Psoas muscle (tissue), 8 donors: ENCODE results near the gene FGF21. TPM values are rescaled to one million over a fixed set of nuclear protein-coding genes. Genes with fewer than 3 reads are reported as not detected.

Experiments used
- ATAC-seq, 4 donors: fragments of 200-7000 bp; cut with Tn5 transposase; one replicate each; pipeline ENCODE4 v1.9.1; 2020; ENCODE audit warnings: moderate library complexity in 3 of 4, mild to moderate bottlenecking in 2 of 4
- DNase-seq, 2 donors: peaks; one replicate each; pipeline ENCODE4 v3.0.0-alpha.2; 2020
- H3K27ac ChIP-seq: fragments of 200-600 bp; one replicate; pipeline ENCODE4 v1.8.0; 2022
- H3K27me3 ChIP-seq, 3 donors: fragments of 200-600 bp in 1 of 3; one replicate each; pipeline versions ENCODE4 v1.6.1 to v1.8.0; 2013 to 2022; ENCODE audit warnings: low read length in 2 of 3, mild to moderate bottlenecking in 2 of 3, moderate library complexity in 1 of 3; ENCODE audit not compliant: insufficient read depth in 3 of 3
- H3K36me3 ChIP-seq, 2 donors: fragments of 200-600 bp in 1 of 2; one replicate each; pipeline versions ENCODE4 v1.6.1 to v1.8.0; 2013 to 2022; ENCODE audit warnings: low read depth in 1 of 2, mild to moderate bottlenecking in 1 of 2, moderate library complexity in 1 of 2; ENCODE audit not compliant: insufficient read depth in 1 of 2
- H3K4me1 ChIP-seq: fragments of 200-600 bp; one replicate; pipeline ENCODE4 v1.8.0; 2022
- H3K4me3 ChIP-seq: fragments of 200-600 bp; one replicate; pipeline ENCODE4 v1.8.0; 2022; ENCODE audit warnings: mild to moderate bottlenecking
- H3K9me3 ChIP-seq: fragments of 200-600 bp; one replicate; pipeline ENCODE4 v1.8.0; 2022
- WGBS, 3 donors: extraction: QIAGEN DNeasy Blood & Tissue Kit; methylation state at CpG; one replicate each; pipeline versions ENCODE4 v1.1.6 to v1.1.7; 2013; 5-methylcytosine and 5-hydroxymethylcytosine counted together
- intact Hi-C, 2 donors: fragments of 100-400 bp; cut with DNase I; formaldehyde crosslinking; loops; one replicate each; pipeline versions ENCODE4 v1.11.0 to v1.14.2; 2022
- polyA plus RNA-seq, 3 donors: library from polyadenylated mRNA; stranded (reverse); fragments of 200-250 nt; gene quantifications; one replicate each; pipeline ENCODE4 v1.2.3, GENCODE V29; 2013
- total RNA-seq, 4 donors: library from RNA; stranded (reverse); fragmentation: NEBNext Ultra II Directional in 2 of 4; extraction: Animal tissue kit (Norgen Biotek cat#: 25700) in 2 of 4; gene quantifications; one replicate each; pipeline versions ENCODE4 v1.2.1 to v1.2.4, GENCODE V29; 2021 to 2023
- TF ChIP-seq, protein P1 (sequence below): fragments of 200-600 bp; IDR thresholded peaks from one replicate; pipeline ENCODE4 v1.8.0; 2022; ENCODE audit warnings: antibody characterized with exemption
- donor health status: healthy with polysubstance abuse.
- donor health status: DM: no; HTN: no; CAD: no; lungs with moderate emphysema.
- donor health status: Bipolar disorder and iron deficiency.
- donor health status: healthy.
- donor health status: DM: yes; HTN: yes; CAD: no.
- donor health status: DM: no; HTN: no; CAD: no.
- donor health status: DM: no; HTN: no; CAD: no.
- donor health status: DM: yes; HTN: yes; CAD: no.

The FGF21 gene
- total and polyA plus RNA-seq, 7 donors: 0.06 to 6.2 (median 1.0) TPM; not detected in 3

DNA sequence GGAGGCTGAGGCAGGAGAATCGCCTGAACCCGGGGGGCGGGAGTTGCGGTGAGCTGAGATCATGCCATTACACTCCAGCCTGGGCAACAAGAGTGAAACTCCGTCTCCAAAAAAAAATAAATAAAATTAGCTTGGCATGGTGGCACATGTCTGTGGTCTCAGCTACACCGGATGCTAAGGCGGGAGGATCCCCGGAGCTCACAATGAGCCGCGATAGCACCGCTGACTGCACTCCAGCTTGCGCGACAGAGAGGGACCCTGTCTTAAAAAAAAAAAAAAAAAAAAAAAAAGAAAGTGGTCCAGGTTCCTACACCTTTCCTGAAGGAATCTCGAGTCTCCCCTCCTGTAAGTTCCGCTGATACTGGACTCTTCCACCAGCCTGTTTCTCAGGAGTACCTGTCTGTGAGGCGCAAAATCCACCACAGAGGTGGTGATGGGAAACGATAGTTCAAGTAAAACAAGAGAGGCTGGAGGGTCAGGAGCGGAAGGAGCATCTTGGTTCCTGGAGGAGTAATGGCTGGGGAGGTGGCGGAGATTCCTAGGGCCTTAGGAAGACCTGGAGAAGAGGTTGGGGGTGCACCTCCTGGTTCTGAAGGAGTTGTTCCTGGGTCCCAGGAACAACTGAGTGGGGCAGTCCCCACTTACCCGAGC is 3.4 kb upstream of the FGF21 start:
- no peak for DNase-seq
- H3K36me3 ChIP-seq: no peaks in the 10 kb centered on the region
- ATAC-seq: no peak
- peak overlapping the region; percentile 57 for H3K4me3 ChIP-seq
- no peaks in the 10 kb centered on the region for H3K9me3 ChIP-seq
- peaks cover 19% of the 10 kb centered on the region for H3K4me1 ChIP-seq
- peak overlapping the region; percentile 42 for H3K27ac ChIP-seq
- TF ChIP-seq, protein P1, sequence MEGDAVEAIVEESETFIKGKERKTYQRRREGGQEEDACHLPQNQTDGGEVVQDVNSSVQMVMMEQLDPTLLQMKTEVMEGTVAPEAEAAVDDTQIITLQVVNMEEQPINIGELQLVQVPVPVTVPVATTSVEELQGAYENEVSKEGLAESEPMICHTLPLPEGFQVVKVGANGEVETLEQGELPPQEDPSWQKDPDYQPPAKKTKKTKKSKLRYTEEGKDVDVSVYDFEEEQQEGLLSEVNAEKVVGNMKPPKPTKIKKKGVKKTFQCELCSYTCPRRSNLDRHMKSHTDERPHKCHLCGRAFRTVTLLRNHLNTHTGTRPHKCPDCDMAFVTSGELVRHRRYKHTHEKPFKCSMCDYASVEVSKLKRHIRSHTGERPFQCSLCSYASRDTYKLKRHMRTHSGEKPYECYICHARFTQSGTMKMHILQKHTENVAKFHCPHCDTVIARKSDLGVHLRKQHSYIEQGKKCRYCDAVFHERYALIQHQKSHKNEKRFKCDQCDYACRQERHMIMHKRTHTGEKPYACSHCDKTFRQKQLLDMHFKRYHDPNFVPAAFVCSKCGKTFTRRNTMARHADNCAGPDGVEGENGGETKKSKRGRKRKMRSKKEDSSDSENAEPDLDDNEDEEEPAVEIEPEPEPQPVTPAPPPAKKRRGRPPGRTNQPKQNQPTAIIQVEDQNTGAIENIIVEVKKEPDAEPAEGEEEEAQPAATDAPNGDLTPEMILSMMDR: no peak
- 44 to 50% (median 46%) methylated on average over 20 of the region's 20 CpGs for WGBS, 3 donors
- no peaks in the 10 kb centered on the region for H3K27me3 ChIP-seq
- intact Hi-C loops: no loop called here

DNA sequence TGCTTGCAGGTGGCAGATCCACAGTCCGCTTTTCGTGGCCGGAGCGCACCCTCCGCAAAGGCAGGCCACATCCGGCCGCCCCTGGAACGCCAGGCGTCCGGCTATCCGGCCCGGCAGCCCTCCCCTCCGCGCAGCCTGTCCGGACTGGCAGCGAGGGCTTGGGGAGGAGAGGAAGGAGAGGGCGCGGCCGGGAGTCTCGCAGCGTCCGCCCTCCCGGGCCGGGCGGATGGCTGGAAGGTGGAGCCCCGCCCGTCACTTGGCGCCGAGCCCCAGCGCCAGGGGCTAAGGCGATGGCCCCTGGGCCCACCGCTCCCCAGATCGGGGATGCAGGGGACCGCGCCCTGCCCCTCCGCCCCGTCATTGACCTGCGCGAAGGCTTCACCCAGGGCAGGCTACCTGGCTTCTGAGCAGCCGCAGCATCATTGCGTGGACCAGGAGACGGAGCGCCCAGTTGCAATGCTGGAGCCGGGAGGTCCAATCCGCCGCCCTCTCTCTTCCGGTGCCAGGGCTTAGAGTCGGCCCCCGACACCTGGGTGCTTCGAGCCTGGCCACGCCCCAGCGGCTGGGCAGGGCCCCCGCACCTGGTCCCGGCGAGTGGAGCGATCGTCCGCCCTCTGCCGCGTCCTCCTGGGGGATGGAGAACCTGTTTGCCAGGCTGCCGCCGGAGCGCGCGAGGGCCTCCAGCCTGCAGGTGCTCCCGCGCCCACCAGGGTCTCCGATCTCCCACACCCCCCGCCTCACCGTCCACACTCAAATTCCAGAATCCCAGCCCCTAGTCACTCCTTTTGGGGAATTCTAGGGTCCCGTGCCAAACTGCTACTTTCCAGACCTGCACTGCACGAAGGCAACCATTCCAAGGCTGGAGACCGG is 2.6 kb upstream of the FGF21 start, which contains the start of gene FUT1:
FUT1 (minus strand) TSS at position 146 of the 870 bp plus-strand sequence. CDS start 1,360 bp downstream, outside the sequence.
- Histone ChIP-seq H3K4me3 (peak within 1 kb of the TSS; percentile 57), H3K27ac (peak within 1 kb of the TSS; percentile 42), H3K27me3 (no peaks in the 10 kb centered on the region), H3K4me1 (peaks cover 23% of the 10 kb centered on the region), H3K9me3 (no peaks in the 10 kb centered on the region), H3K36me3 (no peaks in the 10 kb centered on the region)
- WGBS, 3 donors: 9 to 11% (median 10%) methylated on average over 58 to 73 of the region's 73 CpGs
- DNase-seq: peak; percentile 69 to 75
- intact Hi-C loops: no loop called here
- peak; percentile 41 to 65 (median 52) for ATAC-seq
- TF ChIP-seq, protein P1: no peak

DNA sequence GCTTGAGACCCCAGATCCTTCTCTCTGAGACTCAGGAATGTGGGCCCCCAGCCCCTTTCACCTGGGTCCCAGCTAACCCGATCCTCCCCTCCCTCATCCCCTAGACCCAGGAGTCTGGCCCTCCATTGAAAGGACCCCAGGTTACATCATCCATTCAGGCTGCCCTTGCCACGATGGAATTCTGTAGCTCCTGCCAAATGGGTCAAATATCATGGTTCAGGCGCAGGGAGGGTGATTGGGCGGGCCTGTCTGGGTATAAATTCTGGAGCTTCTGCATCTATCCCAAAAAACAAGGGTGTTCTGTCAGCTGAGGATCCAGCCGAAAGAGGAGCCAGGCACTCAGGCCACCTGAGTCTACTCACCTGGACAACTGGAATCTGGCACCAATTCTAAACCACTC is 463 bp downstream of the FGF21 start:
- TF ChIP-seq, protein P1: no peak
- Histone ChIP-seq H3K27me3 (no peaks in the 10 kb centered on the region), H3K27ac (no peak overlapping the region), H3K9me3 (no peaks in the 10 kb centered on the region), H3K4me3 (no peak overlapping the region), H3K4me1 (peaks cover 26% of the 10 kb centered on the region), H3K36me3 (no peaks in the 10 kb centered on the region)
- WGBS, 3 donors: 36 to 53% (median 38%) methylated on average over 5 of the region's 5 CpGs
- intact Hi-C loops: no loop called here
- ATAC-seq (peak in 3 of 4 donors; percentile 45 to 63 (median 51)), DNase-seq (no peak)

DNA sequence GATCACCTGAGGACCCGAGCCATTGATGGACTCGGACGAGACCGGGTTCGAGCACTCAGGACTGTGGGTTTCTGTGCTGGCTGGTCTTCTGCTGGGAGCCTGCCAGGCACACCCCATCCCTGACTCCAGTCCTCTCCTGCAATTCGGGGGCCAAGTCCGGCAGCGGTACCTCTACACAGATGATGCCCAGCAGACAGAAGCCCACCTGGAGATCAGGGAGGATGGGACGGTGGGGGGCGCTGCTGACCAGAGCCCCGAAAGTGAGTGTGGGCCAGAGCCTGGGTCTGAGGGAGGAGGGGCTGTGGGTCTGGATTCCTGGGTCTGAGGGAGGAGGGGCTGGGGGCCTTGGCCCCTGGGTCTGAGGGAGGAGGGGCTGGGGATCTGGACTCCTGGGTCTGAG is 888 bp downstream of the FGF21 start:
- no peaks in the 10 kb centered on the region for H3K27me3 ChIP-seq
- no peak overlapping the region for H3K4me3 ChIP-seq
- DNase-seq: no peak
- TF ChIP-seq, protein P1: no peak
- 83 to 90% (median 86%) methylated on average over 10 to 11 of the region's 11 CpGs for WGBS, 3 donors
- ATAC-seq: no peak
- H3K9me3 ChIP-seq: no peaks in the 10 kb centered on the region
- H3K36me3 ChIP-seq: no peaks in the 10 kb centered on the region
- no peak overlapping the region for H3K27ac ChIP-seq
- H3K4me1 ChIP-seq: peaks cover 26% of the 10 kb centered on the region
- intact Hi-C loops: no loop called here
